ENCODE data around the gene OGDH.
A peak's percentile ranks its signal among the peaks of the same experiment; 100 is the strongest.

Gene OGDH

DNA sequence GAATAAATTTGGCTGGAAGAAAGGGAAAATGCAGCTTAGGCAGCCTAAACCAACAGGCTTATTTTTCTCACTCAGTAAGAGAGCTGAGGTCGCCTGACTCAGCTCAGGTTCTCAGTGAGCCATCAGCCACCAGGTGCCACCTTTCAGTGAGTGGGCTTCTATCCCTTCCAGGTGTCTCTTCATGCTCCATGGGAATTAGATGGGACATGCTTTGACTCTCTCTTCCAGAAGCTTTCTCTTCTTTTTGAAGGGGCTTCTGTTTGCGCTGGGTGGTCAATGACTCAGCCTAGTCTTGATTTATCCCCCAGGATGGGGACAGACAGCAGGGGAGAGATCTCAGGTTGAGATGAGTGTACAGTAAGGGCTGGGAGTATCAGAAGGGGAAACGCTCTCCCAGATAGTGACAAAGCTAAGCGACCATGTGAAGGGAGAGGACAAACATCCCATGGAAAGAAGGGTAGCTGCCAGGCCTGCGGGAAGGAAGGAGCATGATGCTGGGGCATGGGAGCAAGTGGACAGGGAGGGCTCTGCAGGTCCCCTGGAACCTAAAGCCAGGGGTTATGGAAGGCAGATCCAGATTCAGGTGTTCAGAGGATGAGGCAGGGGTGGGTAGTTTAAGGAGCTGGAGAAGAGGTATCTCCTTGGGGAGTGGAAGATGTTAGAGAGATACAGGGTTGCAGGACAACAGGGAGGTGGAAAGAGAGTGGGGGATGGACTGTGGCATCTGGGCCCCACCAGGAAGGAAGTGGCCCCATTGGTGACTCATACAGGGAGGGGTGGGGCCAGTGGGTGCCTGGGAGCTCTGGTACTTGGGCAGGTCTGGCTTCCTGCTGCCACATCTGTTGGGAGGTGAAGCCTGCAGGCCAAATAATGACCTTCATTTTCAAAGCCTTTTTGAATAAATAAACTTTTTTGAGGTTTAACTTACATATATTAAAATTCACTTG, 32.5 kb downstream of the OGDH start:
- peak; percentile 36 for DNase-seq

DNA sequence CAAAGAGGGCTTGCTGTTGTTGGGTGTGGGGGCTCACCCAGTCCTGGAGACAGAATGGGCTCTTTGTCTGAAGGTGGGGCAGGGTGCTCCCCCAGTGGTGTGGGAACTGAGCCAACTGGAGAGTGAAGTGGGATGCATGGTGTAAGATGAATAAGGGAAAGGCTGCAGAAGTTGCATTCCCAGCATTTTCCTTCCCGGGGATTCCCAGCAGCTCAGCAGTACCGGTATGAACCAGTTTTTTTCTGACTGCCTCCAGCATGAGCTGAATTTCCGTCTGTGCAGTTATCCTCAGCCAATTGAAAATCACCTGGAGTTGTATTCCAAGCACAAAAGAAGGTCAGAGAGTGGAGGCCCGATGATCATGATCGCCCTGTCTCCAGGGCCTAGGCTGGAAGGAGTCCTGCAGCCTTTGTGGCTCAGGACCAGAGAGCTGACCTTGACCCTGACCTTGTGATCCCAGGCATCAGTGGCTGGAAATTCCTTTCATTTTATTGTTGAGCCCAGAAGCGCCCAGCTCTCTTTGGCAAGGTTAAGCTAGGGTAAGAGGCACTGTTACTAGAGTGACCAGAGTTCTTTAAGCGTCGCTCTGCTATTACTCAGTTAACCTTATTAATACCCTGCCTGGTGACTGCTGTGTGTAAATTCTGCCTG, 33.4 kb downstream of the OGDH start:
- peak; percentile 50 for DNase-seq

DNA sequence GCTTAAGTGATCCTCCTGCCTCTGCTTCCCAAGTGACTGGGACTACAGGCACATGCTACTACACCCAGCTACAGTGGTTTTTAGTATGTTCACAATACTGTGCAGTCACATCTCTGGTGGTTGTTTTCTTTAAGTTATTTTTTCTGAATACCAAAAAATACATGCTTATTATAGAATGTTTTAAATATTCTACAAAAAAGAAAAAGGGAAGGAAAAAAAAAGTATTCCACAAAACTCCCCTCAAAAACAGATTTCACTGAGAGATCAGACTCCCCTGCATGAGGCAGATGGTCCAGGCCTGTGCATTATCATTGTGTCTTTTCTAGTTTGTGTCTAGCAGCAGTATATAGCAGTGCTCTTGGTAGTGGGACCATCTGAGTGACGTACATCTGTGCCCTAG, 36.8 kb downstream of the OGDH start:
- DNase-seq: no peak

DNA sequence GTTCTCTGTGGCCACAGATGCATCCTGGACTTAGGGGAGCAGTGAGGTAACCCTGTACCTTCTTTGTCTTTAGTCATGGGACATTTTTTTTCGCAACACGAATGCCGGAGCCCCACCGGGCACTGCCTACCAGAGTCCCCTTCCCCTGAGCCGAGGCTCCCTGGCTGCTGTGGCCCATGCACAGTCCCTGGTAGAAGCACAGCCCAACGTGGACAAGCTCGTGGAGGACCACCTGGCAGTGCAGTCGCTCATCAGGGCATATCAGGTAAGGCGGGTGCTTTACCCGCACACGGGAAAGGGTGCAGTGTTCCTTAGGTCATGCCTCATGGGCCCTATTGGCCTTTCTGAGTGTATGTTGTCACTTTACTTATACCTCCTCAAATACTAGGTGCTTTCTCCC, 38.8 kb downstream of the OGDH start:
- no peak for DNase-seq

DNA sequence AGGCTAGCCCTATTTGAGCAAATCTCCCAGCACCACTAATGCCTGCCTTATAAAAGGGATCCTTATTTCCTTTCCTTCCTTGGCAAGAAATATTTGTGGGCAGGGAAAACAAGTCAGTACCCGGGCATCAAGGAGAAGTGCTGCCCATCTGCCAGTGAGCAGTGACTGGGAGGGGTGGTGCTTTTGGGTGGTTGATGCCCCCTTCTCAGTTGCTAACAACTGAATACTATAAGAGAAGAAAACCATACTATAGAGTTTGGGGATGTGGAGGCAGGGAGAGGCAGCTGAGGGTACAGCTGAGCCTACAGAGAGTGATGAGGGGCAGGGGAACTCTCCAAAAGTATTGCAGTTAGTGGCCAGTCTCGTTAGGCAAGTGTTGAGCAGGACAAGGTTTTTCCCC, 39.3 kb downstream of the OGDH start:
- no peak for DNase-seq

DNA sequence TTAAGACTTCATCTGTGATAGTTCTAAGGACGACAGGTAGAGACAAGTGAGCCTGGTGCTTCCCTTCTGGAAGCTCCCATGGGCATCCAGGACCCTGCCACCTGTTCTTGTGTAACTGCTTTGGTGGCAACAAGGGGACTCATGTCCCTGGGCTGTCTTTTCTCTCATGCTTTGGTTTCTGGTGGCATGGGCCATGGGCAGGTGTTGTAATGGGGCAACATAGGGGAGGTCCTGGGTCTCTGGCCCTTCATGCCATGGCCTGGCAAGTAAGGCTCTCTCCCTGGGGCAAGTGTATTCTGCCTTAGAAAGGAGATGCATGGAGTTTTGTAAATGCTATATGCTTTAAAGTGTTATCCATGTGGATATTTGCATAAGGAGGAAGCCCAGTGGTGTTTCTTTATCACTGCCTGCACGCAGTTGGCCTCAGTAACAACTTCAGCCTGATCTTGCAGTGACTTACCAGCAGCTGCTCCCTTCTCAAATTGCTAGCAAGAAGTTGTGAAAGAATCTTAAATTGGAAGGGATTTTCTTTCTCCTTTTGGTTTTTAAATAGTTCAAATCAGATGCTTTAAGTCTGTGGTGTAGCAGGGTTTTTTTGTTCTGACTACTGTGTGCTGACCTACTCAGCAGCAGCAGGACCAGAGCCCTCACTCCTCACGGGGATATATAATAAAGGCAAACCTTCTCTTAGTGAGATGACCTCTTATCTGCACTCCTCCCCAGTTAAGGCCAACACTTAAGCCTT, 39.9 kb downstream of the OGDH start:
- DNase-seq: no peak

DNA sequence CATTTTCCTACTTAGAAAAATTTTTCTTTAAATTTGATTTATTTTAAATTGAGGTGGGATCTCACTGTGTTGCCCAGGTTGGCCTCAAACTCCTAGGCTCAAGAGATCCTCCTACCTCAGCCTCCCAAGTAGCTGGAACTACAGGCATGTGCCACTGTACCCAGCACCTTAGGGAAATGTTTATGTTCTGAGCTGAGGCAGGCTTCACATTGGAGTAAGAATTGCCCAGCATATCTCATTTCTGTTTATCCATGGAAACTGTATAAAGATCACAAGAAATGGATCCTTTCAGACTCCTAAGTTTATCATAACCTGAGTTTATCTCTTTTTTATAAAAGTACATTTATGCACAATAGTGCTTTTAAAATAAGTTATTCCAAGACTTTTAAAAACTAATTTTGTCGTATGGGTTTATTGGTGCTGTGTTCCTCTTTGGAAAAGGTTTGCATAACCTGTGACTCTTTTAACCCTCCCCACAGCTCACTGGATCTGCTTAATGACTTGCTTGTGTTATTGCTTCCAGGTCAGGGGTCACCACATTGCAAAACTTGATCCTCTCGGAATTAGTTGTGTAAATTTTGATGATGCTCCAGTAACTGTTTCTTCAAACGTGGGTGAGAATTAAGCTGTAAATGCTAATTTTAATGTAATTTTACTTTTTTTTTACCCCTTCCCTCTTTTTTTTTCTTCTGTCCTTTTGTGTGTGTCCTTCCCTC, 40.7 kb downstream of the OGDH start:
- no peak for DNase-seq

DNA sequence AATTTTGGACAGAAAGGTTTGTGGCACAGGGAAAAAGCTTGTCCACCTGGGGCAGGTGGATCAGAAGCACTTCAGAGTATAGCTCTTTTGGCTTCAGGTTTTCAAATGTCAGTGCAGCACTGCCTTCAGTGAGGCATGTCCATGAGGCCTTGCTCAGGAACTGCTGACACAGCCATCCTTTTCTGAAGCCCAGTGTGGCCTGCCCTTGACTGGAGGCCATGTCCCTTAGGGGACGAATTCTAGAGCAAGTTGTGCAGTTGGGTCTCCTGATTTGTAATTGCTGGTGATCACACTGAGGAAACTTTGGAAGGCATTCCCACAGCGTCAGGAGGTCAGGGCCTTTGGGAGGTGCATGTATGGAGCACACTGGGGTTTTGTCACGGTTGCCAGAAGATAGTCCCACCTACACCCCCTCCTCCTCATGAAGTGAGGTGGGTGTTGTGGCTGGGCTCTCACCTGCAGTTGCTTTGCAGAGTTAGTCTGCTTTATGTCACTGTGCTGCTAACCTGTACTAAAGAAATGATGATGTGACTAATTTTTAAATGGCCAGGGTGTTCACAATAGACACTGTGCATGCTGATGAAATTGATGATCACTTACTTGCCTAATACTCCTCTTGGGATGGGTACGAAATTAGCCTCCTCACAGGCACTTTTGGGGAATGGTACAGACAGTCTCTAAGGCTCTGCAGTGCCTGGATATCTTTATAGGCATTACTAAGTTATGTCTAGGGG, 41.7 kb downstream of the OGDH start:
- no peak for DNase-seq

DNA sequence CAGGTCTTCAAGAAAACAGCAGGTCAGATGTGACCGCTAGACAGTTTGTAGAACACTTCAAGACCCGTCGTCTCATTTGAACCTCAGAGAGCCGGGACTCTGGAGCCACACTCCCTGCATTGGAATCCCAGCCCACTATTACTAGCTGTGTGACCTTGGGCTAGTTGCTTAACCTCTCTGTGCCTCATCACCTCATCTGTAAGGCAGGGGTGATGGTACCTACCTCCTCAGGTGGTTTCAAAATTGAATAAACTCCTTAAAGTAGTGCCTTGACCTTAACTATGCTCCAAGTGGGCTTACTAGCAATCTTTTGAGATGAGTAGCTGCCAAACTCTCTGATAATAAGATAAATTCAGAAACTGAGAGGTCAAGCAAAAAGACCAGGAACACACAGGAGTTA, 43.8 kb downstream of the OGDH start:
- DNase-seq: no peak

DNA sequence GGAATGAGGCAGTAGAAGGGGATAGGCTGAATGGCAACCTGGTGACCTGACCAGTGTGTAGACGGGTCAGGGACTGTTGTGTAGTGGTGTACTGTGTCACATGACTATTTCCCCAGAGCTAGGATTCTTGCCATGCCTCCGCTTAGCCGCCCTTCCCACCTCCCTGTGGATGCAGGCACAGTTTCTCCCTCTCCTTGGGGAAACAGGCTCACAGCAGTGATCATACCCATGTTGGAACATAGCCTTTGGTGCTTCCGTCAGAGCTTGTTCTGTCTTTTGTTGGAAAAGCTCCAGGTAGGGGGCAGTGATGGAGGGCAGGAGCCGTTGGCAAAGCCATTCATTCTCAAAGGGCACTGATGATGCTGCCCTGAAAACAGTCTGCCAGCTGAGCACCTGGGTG, 44.3 kb downstream of the OGDH start:
- no peak for DNase-seq

DNA sequence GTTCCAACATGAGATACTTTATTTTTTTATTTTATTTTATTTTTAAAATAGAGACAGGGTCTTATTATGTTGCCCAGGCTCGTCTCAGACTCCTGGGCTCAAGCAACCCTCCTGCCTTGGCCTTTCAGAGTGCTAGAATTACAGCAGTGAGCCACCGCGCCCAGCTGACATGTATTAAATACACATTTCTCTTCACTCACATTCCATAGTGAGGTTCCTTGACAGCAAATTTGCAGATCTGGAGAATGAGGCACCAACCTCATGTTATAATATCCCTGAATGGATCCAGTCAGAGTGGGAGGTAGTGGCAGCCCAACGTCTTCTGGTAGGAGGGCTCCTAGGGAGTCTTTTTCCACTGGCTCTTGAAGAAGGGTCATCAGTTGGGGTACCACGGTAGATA, 46.1 kb downstream of the OGDH start:
- no peak for DNase-seq

DNA sequence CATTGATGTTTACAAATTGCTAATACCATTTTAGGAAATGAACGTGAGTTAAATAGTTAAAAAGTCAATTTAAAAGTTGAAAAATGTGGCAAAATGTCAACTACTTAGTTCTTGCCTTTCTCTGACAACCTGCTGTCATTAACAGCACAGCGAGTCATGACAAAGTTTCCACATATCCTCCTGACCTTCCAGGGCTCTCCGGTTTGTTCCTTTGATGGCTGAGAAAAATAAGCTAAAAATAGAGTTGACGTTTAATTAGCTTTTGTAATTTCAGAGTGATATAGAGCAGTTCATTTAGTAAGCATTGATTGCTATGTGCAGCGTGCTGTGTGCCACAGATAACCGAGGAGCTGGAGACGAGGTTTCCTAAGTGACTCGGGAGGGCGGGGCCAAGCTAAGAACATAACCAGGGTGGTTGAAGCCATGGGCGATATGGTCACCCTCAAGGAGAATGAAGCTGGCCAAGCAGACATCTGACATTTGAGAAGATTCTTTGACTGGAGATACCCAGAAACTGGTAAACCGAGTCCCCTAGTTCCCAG, 47.9 kb downstream of the OGDH start:
- DNase-seq: no peak

DNA sequence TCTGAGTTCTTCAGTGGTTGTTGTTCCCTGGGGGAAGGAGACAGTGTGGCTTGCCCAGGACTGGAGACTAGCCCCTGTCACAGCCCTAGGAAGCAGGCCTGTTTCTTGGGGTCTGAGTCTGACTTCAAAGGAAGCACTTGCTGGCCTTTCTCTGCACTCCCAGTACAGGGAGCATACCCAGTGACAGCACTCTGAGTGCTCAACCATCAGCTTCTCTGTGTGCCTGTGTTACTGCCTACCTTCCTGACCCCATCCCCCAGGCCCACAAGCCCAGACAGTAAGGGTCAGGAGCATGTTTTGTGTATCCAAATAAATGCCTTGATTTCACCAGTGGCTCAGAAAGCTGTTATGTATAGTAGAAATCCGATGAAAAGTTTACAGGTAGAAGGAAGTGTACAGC, 48.9 kb downstream of the OGDH start:
- DNase-seq: no peak

DNA sequence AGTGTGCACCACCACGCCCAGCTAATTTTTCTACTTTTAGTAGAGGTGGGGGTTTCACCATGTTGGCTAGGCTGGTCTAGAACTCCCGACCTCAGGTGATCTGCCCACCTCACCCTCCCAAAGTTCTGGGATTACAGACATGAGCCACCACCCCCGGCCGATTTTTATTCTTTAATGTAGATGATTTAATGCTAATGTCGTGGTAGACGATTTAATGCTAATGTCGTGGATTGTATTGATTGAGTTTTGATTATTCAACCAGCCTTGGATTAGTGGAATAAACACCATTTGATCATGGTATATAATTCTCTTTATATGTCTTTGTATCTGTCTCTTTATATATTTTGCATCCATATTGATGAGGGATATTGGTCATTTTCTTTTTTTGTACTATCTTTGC, 52.6 kb downstream of the OGDH start:
- no peak for DNase-seq

DNA sequence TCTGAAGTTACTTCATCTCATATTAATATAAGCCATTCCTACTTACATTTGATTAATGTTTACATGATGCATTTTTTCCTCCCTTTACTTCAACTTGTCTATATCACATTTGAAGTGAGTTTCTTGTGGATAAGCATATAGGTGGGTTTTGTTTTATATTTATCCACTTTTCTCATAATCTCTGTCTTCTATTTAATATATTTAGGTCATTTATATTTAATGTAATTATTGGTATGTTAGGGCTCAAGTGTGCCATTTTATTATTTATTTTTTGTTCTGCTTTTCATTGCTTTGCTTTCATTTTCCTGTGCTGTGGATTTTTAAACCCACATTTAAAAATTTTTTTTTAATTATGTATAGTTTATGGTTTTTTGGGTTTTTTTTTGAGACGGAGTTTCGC, 54.8 kb downstream of the OGDH start:
- DNase-seq: no peak

DNA sequence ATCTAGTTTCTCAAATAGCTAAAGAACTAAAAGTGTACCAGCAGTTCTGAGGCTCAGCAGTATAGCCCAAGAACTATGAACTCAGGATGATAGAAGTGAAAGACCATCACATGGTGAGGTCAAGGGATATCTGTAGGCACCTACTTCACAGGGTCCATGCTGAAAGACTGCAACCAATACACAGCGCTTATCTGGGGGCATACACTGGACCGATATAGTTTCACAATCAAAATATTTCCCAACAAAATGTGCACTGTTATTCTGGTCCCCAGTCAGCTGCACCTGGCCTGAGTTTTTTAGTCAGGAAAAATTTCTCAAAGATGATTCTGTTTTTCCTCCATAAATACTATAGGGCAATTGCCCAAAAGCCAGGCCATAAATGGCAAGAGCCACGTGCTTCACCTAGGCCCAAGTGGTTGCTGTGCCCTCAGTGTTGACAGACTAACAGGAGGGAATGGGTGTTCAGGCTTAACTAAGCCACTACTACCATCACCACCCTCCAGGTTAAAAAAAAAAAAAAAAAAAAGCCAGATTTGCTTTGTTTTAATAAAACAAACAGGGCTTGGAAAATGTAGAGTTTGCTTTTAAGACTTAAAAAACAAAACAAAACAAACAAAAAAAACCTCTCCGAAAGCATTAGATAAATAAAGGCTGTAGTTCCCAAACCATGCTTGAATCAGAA, 58.5 kb downstream of the OGDH start:
- DNase-seq: no peak

DNA sequence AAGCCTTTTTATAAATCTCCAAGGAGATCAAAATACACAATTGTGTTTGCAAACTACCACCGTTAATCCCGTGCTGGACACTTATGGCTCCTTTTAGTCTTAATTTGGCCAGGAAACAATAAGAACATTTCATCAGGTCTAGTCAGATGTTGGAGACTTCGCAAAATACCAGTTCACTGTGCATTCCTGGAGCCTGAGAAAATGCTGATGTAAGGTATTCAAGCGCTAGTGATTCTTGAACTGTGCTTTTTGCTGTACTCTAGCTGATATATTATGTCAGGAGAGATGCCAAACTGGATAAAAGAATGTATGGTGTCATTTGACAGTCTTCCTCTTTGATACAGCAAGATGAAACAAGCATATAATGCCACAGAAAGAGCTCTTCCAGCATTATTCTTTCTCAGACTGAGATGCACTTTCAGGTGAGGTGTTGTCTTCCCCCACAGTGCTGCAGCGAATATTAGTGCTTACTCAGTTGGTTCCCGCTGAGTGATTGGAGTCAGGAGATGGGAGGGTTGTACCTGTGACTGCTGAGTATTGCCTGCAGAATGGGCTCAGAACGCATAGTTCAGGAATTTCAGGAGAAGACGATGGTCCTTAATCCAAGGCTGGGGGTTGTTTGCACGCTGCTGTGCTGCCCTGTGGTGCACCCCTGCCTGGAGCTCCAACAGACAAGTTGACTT, 59.2 kb downstream of the OGDH start:
- DNase-seq: no peak

DNA sequence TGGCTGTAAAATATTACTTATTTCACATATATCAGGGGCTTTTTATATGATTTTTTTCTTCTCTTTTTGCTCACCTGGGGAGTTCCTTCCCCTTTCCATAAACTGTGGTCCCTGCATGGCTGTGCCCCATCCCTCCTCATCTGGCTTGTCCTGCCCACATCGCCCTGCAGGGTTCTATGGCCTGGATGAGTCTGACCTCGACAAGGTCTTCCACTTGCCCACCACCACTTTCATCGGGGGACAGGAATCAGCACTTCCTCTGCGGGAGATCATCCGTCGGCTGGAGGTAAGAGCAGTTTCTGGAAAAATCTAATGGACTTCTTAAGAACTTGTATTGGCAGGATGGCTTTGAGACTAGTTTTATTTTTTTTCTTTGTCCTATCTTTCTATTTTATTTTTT, 60.1 kb downstream of the OGDH start:
- DNase-seq: no peak

DNA sequence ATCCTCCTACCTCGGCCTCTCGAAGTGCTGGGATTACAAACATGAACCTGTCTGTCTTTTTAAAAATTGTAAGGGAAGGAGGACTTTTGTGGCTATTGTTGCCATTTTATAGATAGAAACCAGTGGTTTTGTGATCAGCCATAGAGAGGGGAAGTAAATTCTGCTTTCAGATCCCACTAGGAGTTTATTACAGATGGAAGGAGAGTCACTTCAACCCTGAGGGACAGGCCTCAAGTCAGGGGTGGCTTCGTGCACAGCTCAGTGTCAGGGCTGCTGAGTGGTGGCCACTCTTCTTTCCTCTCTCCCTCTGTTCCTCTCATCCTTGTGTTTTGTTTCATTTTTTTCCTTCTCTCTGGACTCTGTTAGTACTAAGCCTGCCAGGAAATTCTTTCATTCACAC, 60.8 kb downstream of the OGDH start:
- no peak for DNase-seq

DNA sequence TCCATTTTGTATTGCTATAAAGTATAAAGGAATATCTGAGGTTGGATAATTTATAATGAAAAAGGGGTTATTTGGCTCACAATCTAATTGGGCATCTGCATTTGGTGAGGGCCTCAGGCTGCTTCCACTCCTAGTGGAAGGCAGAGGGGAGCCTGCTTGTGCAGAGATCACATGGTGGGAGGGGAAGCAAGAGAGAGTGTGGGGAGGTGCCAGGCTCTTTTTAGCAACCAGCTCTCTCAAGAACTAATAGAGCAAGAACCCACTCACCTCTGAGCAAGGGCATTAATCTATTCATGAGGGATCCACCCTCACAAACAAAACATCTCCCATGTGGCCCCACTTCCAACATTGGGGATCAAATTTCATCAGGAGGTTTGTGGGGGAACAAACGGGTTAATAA, 64.6 kb downstream of the OGDH start:
- no peak for DNase-seq

DNA sequence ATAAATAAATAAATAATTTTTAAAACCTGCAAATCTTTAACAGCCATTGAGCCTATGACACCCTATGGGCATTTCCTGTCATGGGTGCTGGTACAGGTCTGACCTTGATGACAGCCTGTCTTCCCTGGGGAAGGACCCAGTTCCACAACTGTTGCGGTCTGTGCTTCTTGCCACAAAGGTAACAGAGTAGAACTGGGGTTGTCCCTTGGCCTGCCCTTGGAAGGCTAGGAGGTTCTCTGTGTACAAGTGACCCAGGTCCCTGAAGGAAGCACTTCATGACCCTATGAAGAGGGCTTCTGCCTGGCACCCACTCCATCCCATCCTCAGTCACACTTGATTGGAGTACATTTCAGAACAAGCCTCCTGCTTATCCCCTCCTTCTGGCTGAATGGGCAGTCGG, 66.9 kb downstream of the OGDH start:
- no peak for DNase-seq
